ENCODE measurements around the gene PSORS1C2. TPM values are rescaled to one million over a fixed set of nuclear protein-coding genes. Genes with fewer than 3 reads are reported as not detected.

The PSORS1C2 gene
- total RNA-seq, 4 donors from 2014 or later = not detected

DNA sequence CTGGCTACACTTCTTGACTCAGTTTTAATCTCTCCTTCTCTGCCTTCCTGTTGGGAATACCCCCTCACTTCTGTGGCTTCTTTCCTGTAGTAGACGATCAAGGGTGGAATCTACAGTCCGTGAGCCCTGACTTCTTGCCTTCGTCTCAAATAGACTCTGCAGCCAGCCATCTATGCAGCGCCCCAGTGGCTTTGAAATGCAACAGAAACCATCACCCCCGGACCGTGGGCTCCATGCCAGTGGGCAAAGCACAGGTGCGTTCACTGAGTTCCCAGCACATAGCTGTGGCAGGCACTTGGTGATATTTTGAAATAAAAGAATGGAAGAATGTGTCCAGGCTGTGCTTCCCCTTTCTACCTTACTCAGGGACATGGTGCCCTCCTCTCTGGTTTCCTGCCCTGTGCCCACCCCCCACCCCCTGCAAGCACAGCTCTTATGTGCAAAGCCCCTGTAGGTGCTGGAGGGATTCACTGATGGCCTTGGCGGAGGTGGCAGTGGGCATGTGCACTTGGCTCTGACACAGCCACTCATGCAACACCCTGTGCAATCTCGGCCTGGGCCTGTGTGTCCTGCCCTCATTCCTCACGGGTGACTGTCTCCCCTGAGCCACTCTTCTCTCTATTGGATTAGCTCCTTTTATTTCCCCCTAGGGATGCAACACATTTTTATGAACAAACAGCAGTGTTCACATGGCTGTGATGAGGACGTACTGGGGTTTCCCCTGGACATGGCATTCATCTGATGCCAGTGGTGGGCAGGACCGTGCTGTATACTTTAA is 13.1 kb downstream of the PSORS1C2 start:
- Histone ChIP-seq H3K4me3 (no peak overlapping the region), H3K9me3 (no peaks in the 10 kb centered on the region), H3K4me1 (peaks cover 22 to 51% (median 29%) of the 10 kb centered on the region in 4 donors), H3K27ac (replicated peaks in 1 of 4) (peak overlapping the region in 1 of 4 donors; percentile 6), H3K27me3 (no peaks in the 10 kb centered on the region), H3K36me3 (no peaks in the 10 kb centered on the region)
- DNase-seq (ENCODE audit: extremely low spot score) = no peak
- TF ChIP-seq POLR2A (IDR thresholded peaks at IDR 0.05; ENCODE audit: low read depth) (no peak), CTCF (IDR thresholded peaks at IDR 0.05) (no peak), EP300 (IDR thresholded peaks at IDR 0.05) (no peak), POLR2AphosphoS5 (IDR thresholded peaks at IDR 0.05) (no peak)
- 69% methylated on average over 8 of the region's 12 CpGs for WGBS
- intact Hi-C loops (cut with DNase I) = no loop called here

DNA sequence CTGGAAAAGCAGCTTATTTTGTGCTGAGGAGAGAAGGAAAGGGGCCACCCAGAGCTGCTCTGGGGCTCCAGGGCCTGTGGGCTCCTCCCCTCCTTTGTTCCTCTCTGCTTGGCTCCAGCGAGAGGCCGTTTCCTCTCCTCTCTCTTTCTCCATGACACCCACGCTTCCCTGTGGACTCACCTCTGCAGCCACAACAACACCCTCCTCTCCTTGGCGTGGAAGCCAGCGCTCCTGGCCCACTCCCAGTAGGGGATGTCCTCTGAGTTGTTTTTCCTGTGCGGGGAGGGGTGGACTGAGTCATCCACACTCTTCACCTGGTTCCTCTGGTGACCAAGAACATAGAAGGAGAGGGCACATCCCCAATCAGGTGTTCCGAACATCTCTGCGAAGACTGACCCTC is 13.7 kb downstream of the PSORS1C2 start:
- Histone ChIP-seq H3K36me3 (no peaks in the 10 kb centered on the region), H3K9me3 (no peaks in the 10 kb centered on the region), H3K4me1 (peaks cover 22 to 51% (median 29%) of the 10 kb centered on the region in 4 donors), H3K27me3 (no peaks in the 10 kb centered on the region), H3K4me3 (no peak overlapping the region), H3K27ac (replicated peaks in 1 of 4) (peak overlapping the region in 1 of 4 donors; percentile 6)
- DNase-seq (ENCODE audit: extremely low spot score) = no peak
- no peak for TF ChIP-seq EP300 (IDR thresholded peaks at IDR 0.05)
- no peak for TF ChIP-seq POLR2A (IDR thresholded peaks at IDR 0.05; ENCODE audit: low read depth)
- no peak for TF ChIP-seq CTCF (IDR thresholded peaks at IDR 0.05)
- peak in 1 of 2 donors; percentile 14 for TF ChIP-seq POLR2AphosphoS5 (IDR thresholded peaks at IDR 0.05)
- intact Hi-C loops (cut with DNase I) = no loop called here
- 57% methylated on average over 8 of the region's 8 CpGs for WGBS

GRCh38 chr6:31122791-31123706 is 15.8 kb downstream of the PSORS1C2 start:
- no peaks in the 10 kb centered on the region for H3K27me3 ChIP-seq
- intact Hi-C loops (cut with DNase I) = no loop called here
- no peak for DNase-seq (ENCODE audit: extremely low spot score)
- no peaks in the 10 kb centered on the region for H3K9me3 ChIP-seq
- no peak overlapping the region for H3K4me3 ChIP-seq
- peaks cover 22 to 56% (median 31%) of the 10 kb centered on the region in 4 donors for H3K4me1 ChIP-seq
- no peaks in the 10 kb centered on the region for H3K36me3 ChIP-seq
- TF ChIP-seq POLR2AphosphoS5 (IDR thresholded peaks at IDR 0.05) = peak in 1 of 2 donors; percentile 33
- TF ChIP-seq CTCF (IDR thresholded peaks at IDR 0.05) = no peak
- 24% methylated on average over 12 of the region's 16 CpGs for WGBS
- peak overlapping the region; percentile 27 to 76 (median 48) for H3K27ac ChIP-seq (replicated peaks in 1 of 4)

- WGBS = 87% methylated on average over 12 of the region's 12 CpGs
- no peak for DNase-seq (ENCODE audit: extremely low spot score)
- H3K27me3 ChIP-seq = no peaks in the 10 kb centered on the region
- intact Hi-C loops (cut with DNase I) = no loop called here
- peaks cover 33 to 69% (median 41%) of the 10 kb centered on the region in 4 donors for H3K4me1 ChIP-seq
- TF ChIP-seq EP300 (IDR thresholded peaks at IDR 0.05) (no peak), CTCF (IDR thresholded peaks at IDR 0.05) (no peak), POLR2AphosphoS5 (IDR thresholded peaks at IDR 0.05) (no peak), POLR2A (IDR thresholded peaks at IDR 0.05; ENCODE audit: low read depth) (no peak)
- no peak overlapping the region for H3K27ac ChIP-seq (replicated peaks in 1 of 4)
- no peaks in the 10 kb centered on the region for H3K9me3 ChIP-seq
- no peaks in the 10 kb centered on the region for H3K36me3 ChIP-seq
- H3K4me3 ChIP-seq = no peak overlapping the region
Measured at GRCh38 chr6:31121131-31121790, 17.6 kb downstream of the PSORS1C2 start.

Data from esophagus muscularis mucosa (tissue), 4 donors.